ENCODE results near the gene NOP53. TPM values are rescaled to one million over a fixed set of nuclear protein-coding genes. Genes with fewer than 3 reads are reported as not detected.

Gene NOP53
- total RNA-seq, 1 donor from 2014 or later, result 89.9 TPM

DNA sequence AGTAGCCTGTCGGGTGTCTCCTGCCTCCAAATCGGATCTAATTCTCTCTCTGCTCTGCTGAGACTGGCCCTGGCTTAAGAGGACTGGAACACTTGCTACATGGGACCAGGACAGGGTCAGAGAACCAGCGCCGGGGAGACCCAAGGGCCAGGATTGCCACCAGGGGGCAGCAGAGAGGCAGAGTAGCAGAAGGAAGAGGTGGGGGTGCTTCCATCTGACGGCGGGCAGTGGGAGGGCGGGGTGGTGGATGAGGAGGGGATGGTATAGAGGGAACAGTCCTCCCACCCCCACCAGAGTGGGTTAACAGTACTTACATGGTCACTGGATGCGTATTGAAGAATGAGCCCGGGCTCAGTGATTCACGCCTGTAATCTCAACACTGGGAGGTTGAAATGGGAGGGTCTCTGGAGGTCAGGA is 45.1 kb downstream of the NOP53 start:
- Mint-ChIP-seq H3K9me3 (ENCODE audit: unreplicated experiment) (no peaks in the 10 kb centered on the region), H3K27ac (ENCODE audit: unreplicated experiment) (no peak overlapping the region), H3K4me3 (ENCODE audit: unreplicated experiment) (no peak overlapping the region), H3K27me3 (ENCODE audit: low read depth, unreplicated experiment) (no peaks in the 10 kb centered on the region), H3K36me3 (ENCODE audit: low read depth, unreplicated experiment) (peaks cover 5% of the 10 kb centered on the region), H3K4me1 (ENCODE audit: low read depth, unreplicated experiment) (peaks cover 3% of the 10 kb centered on the region)
- Histone ChIP-seq H3K9me3 (ENCODE audit: insufficient read depth, low read depth, low read length) (no peaks in the 10 kb centered on the region), H4K20me1 (ENCODE audit: insufficient read depth, low read length) (no peaks in the 10 kb centered on the region), H3K4me3 (ENCODE audit: insufficient read depth, low read depth, low read length) (no peak overlapping the region), H3K36me3 (ENCODE audit: insufficient read depth, low read length) (peaks cover 2% of the 10 kb centered on the region), H3K9ac (ENCODE audit: low read length) (no peak overlapping the region), H3K27ac (ENCODE audit: low read depth, low read length) (no peak overlapping the region), H3K79me2 (ENCODE audit: insufficient read depth, low read length) (no peaks in the 10 kb centered on the region), H3K27me3 (ENCODE audit: insufficient read depth, low read length) (no peaks in the 10 kb centered on the region), H3K4me2 (ENCODE audit: low read length) (no peak overlapping the region), H2AFZ (ENCODE audit: low read depth, low read length) (no peak overlapping the region), H3K4me1 (ENCODE audit: insufficient read depth, low read length) (no peaks in the 10 kb centered on the region)
- TF ChIP-seq, protein P1, sequence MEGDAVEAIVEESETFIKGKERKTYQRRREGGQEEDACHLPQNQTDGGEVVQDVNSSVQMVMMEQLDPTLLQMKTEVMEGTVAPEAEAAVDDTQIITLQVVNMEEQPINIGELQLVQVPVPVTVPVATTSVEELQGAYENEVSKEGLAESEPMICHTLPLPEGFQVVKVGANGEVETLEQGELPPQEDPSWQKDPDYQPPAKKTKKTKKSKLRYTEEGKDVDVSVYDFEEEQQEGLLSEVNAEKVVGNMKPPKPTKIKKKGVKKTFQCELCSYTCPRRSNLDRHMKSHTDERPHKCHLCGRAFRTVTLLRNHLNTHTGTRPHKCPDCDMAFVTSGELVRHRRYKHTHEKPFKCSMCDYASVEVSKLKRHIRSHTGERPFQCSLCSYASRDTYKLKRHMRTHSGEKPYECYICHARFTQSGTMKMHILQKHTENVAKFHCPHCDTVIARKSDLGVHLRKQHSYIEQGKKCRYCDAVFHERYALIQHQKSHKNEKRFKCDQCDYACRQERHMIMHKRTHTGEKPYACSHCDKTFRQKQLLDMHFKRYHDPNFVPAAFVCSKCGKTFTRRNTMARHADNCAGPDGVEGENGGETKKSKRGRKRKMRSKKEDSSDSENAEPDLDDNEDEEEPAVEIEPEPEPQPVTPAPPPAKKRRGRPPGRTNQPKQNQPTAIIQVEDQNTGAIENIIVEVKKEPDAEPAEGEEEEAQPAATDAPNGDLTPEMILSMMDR (IDR thresholded peaks at IDR 0.05; ENCODE audit: insufficient read depth, low read depth, low read length), result peak; percentile 57
- TF ChIP-seq EZH2 (IDR thresholded peaks at IDR 0.05; ENCODE audit: insufficient read depth, low read length), result no peak
- FAIRE-seq (no peak), DNase-seq (ENCODE audit: low read depth) (peak; percentile 27)

DNA sequence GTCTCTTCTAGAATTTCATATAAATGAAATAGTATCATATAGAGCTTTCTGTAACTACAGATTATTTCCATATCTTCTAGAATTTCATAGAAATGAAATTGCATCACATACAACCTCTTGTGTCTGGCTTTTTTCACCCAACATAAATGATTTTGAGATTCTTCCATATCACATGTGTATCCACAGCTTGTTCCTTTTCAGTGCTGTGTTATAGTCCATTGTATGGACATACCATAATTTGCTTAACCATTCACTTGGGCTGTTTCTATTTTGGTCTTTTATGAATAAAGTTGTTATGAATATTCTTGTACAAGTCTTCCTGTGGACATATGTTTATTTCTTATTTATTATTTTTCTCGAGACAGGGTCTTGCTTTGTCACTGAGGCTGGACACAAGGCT is 47.3 kb downstream of the NOP53 start:
- no peak for FAIRE-seq
- Histone ChIP-seq H3K36me3 (ENCODE audit: insufficient read depth, low read length) (no peaks in the 10 kb centered on the region), H3K9ac (ENCODE audit: low read length) (no peak overlapping the region), H3K27me3 (ENCODE audit: insufficient read depth, low read length) (no peaks in the 10 kb centered on the region), H3K4me1 (ENCODE audit: insufficient read depth, low read length) (no peaks in the 10 kb centered on the region), H3K9me3 (ENCODE audit: insufficient read depth, low read depth, low read length) (no peaks in the 10 kb centered on the region), H2AFZ (ENCODE audit: low read depth, low read length) (no peak overlapping the region), H4K20me1 (ENCODE audit: insufficient read depth, low read length) (no peaks in the 10 kb centered on the region), H3K4me3 (ENCODE audit: insufficient read depth, low read depth, low read length) (no peak overlapping the region), H3K27ac (ENCODE audit: low read depth, low read length) (no peak overlapping the region), H3K4me2 (ENCODE audit: low read length) (no peak overlapping the region), H3K79me2 (ENCODE audit: insufficient read depth, low read length) (no peaks in the 10 kb centered on the region)
- Mint-ChIP-seq H3K4me1 (ENCODE audit: low read depth, unreplicated experiment) (peaks cover 3% of the 10 kb centered on the region), H3K27ac (ENCODE audit: unreplicated experiment) (no peak overlapping the region), H3K9me3 (ENCODE audit: unreplicated experiment) (no peaks in the 10 kb centered on the region), H3K36me3 (ENCODE audit: low read depth, unreplicated experiment) (peaks cover 4% of the 10 kb centered on the region), H3K27me3 (ENCODE audit: low read depth, unreplicated experiment) (no peaks in the 10 kb centered on the region), H3K4me3 (ENCODE audit: unreplicated experiment) (no peak overlapping the region)
- no peak for DNase-seq (ENCODE audit: low read depth)
- no peak for TF ChIP-seq EZH2 (IDR thresholded peaks at IDR 0.05; ENCODE audit: insufficient read depth, low read length)
- TF ChIP-seq, protein P1 (IDR thresholded peaks at IDR 0.05; ENCODE audit: insufficient read depth, low read depth, low read length), result no peak

DNA sequence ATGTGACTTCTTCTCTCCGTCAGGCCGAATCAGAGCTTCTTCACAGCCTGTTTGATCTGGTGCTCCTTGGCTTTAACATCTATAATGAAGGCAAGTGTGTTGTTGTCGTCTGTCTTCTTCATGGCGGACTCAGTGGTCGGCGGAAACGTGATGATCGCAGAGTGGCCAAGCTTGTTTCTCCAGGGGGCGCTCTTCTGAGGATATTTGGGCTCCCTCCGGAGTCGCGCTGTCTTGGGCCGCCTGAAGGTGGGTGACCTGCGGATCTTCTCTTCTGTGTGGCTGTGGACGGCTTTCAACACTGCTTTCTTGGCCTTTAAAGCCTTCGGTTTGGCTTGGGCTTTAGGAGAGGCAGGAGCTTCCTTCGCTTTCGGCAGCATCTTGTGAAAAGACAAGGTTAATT is 49.2 kb downstream of the NOP53 start:
- Histone ChIP-seq H3K27ac (ENCODE audit: low read depth, low read length) (no peak overlapping the region), H3K36me3 (ENCODE audit: insufficient read depth, low read length) (no peaks in the 10 kb centered on the region), H2AFZ (ENCODE audit: low read depth, low read length) (no peak overlapping the region), H3K79me2 (ENCODE audit: insufficient read depth, low read length) (no peaks in the 10 kb centered on the region), H4K20me1 (ENCODE audit: insufficient read depth, low read length) (no peaks in the 10 kb centered on the region), H3K9ac (ENCODE audit: low read length) (no peak overlapping the region), H3K4me2 (ENCODE audit: low read length) (no peak overlapping the region), H3K4me1 (ENCODE audit: insufficient read depth, low read length) (no peaks in the 10 kb centered on the region), H3K4me3 (ENCODE audit: insufficient read depth, low read depth, low read length) (no peak overlapping the region), H3K9me3 (ENCODE audit: insufficient read depth, low read depth, low read length) (no peaks in the 10 kb centered on the region), H3K27me3 (ENCODE audit: insufficient read depth, low read length) (no peaks in the 10 kb centered on the region)
- Mint-ChIP-seq H3K4me3 (ENCODE audit: unreplicated experiment) (no peak overlapping the region), H3K36me3 (ENCODE audit: low read depth, unreplicated experiment) (no peaks in the 10 kb centered on the region), H3K9me3 (ENCODE audit: unreplicated experiment) (peaks cover 3% of the 10 kb centered on the region), H3K27me3 (ENCODE audit: low read depth, unreplicated experiment) (peaks cover 8% of the 10 kb centered on the region), H3K4me1 (ENCODE audit: low read depth, unreplicated experiment) (peaks cover 1% of the 10 kb centered on the region), H3K27ac (ENCODE audit: unreplicated experiment) (no peak overlapping the region)
- TF ChIP-seq EZH2 (IDR thresholded peaks at IDR 0.05; ENCODE audit: insufficient read depth, low read length), result no peak
- TF ChIP-seq, protein P1 (IDR thresholded peaks at IDR 0.05; ENCODE audit: insufficient read depth, low read depth, low read length), result no peak
- DNase-seq (ENCODE audit: low read depth) (no peak), FAIRE-seq (no peak)

Measured in astrocyte (in vitro differentiated cells and primary cell).